GM23248 (cell line): Measurements from ENCODE around the gene CDH13. TPM values are rescaled to one million over a fixed set of nuclear protein-coding genes. Genes with fewer than 3 reads are reported as not detected.

Experiments
- DNase-seq: peaks from one replicate; pipeline ENCODE4 v3.0.0-alpha.2; 2015
- H2AFZ ChIP-seq: fragments of 200-600 bp; sonication (generic); 2 replicates; pipeline ENCODE4 v1.6.1; 2016; ENCODE audit warnings: antibody characterized with exemption
- H3F3A ChIP-seq: fragments of 200-600 bp; sonication (generic); 2 replicates; pipeline ENCODE4 v1.6.1; 2016; ENCODE audit warnings: mild to moderate bottlenecking, antibody characterized with exemption, mixed run types; ENCODE audit not compliant: insufficient read depth
- H3K27ac ChIP-seq: fragments of 200-600 bp; sonication (generic); 2 replicates; pipeline ENCODE4 v1.5.1; 2016; ENCODE audit warnings: mild to moderate bottlenecking
- H3K27me3 ChIP-seq: fragments of 200-600 bp; sonication (generic); replicated peaks from 2 replicates; pipeline ENCODE4 v1.6.1; 2016; ENCODE audit warnings: mild to moderate bottlenecking; ENCODE audit not compliant: insufficient read depth
- H3K36me3 ChIP-seq: fragments of 200-600 bp; sonication (generic); 2 replicates; pipeline ENCODE4 v1.6.1; 2016; ENCODE audit warnings: low read depth, mild to moderate bottlenecking
- H3K4me1 ChIP-seq: fragments of 200-600 bp; sonication (generic); 2 replicates; pipeline ENCODE4 v1.6.1; 2016; ENCODE audit warnings: mild to moderate bottlenecking; ENCODE audit not compliant: insufficient read depth
- H3K4me2 ChIP-seq: fragments of 200-600 bp; sonication (generic); one replicate; pipeline ENCODE4 v1.6.1; 2016; ENCODE audit warnings: mild to moderate bottlenecking; ENCODE audit not compliant: unreplicated experiment
- H3K4me3 ChIP-seq: fragments of 200-600 bp; sonication (generic); 2 replicates; pipeline ENCODE4 v1.5.1; 2016; ENCODE audit warnings: mild to moderate bottlenecking
- H3K79me2 ChIP-seq: fragments of 200-600 bp; sonication (generic); 2 replicates; pipeline ENCODE4 v1.6.1; 2016; ENCODE audit warnings: mild to moderate bottlenecking; ENCODE audit not compliant: insufficient read depth
- H3K9ac ChIP-seq: fragments of 200-600 bp; sonication (generic); 2 replicates; pipeline ENCODE4 v1.6.1; 2016; ENCODE audit warnings: mild to moderate bottlenecking
- H3K9me2 ChIP-seq: fragments of 200-600 bp; sonication (generic); 2 replicates; pipeline ENCODE4 v1.6.1; 2016; ENCODE audit warnings: mixed run types, mild to moderate bottlenecking, moderate library complexity; ENCODE audit not compliant: insufficient read depth
- H3K9me3 ChIP-seq: fragments of 200-600 bp; sonication (generic); one replicate; pipeline ENCODE4 v1.6.1; 2017; ENCODE audit warnings: low read depth
- H4K20me1 ChIP-seq: fragments of 200-600 bp; sonication (generic); 2 replicates; pipeline ENCODE4 v1.6.0; 2016; ENCODE audit not compliant: insufficient read depth
- EZH2 ChIP-seq: fragments of 200-600 bp; sonication (generic); IDR thresholded peaks from 2 replicates; pipeline ENCODE4 v1.6.1; 2018; ENCODE audit warnings: antibody characterized with exemption, mild to moderate bottlenecking; ENCODE audit not compliant: insufficient read depth, poor library complexity, severe bottlenecking
- EZH2phosphoT487 ChIP-seq: fragments of 200-600 bp; sonication (generic); IDR thresholded peaks from 2 replicates; pipeline ENCODE4 v1.6.1; 2018; ENCODE audit warnings: antibody characterized with exemption, moderate library complexity, mild to moderate bottlenecking, low read depth; ENCODE audit not compliant: insufficient read depth
- WGBS, 2 experiments: methylation state at CpG; one replicate each; pipeline ENCODE4 v1.1.6; 2015 to 2017; ENCODE audit warnings: low lambda C conversion rate in 2 of 2, low coverage in 1 of 2; ENCODE audit errors: missing lambda C conversion rate in 2 of 2; 5-methylcytosine and 5-hydroxymethylcytosine counted together
- in situ Hi-C: fragments of 300-500 bp; cut with MboI; formaldehyde crosslinking; loops from 2 replicates; pipeline ENCODE4 v1.15.0; 2020
- polyA plus RNA-seq: library from polyadenylated mRNA; unstranded; fragments of >200 nt; fragmentation: Nextera tagmentation; extraction: Ambion mirVana; gene quantifications from 2 replicates; pipeline ENCODE4 v1.2.1, GENCODE V29; 2016
- total RNA-seq: library from RNA; depleted of rRNA; stranded (reverse); fragments of >200 nt; shearing (Covaris generic); gene quantifications from 2 replicates; pipeline ENCODE4 v1.2.3, GENCODE V29; 2014

The CDH13 gene
- total and polyA plus RNA-seq, 2 experiments from 2014 or later, result 51.0 to 52.8 TPM

- Histone ChIP-seq H4K20me1 (no peaks in the 10 kb centered on the region), H3K4me1 (no peaks in the 10 kb centered on the region), H3K27me3 (no peaks in the 10 kb centered on the region), H3K79me2 (no peaks in the 10 kb centered on the region), H3K4me3 (no peak overlapping the region), H3K9me3 (no peaks in the 10 kb centered on the region), H3F3A (no peaks in the 10 kb centered on the region), H3K4me2 (no peak overlapping the region), H3K9me2 (no peaks in the 10 kb centered on the region), H3K36me3 (no peaks in the 10 kb centered on the region), H2AFZ (no peak overlapping the region), H3K9ac (no peak overlapping the region), H3K27ac (no peak overlapping the region)
- in situ Hi-C loops, result no loop called here
- TF ChIP-seq EZH2 (no peak), EZH2phosphoT487 (no peak)
- no peak for DNase-seq
- WGBS, 2 experiments, result 52 to 58% methylated on average over 4 of the region's 4 CpGs
Measured at GRCh38 chr16:83660282-83660681, 1033.5 kb downstream of the CDH13 start.

- H2AFZ ChIP-seq, result no peak overlapping the region
- no peaks in the 10 kb centered on the region for H3K9me2 ChIP-seq
- no peaks in the 10 kb centered on the region for H3K4me1 ChIP-seq
- in situ Hi-C loops, result no loop called here
- H3K27me3 ChIP-seq, result no peaks in the 10 kb centered on the region
- TF ChIP-seq EZH2 (no peak), EZH2phosphoT487 (no peak)
- DNase-seq, result peak; percentile 8
- H4K20me1 ChIP-seq, result no peaks in the 10 kb centered on the region
- H3F3A ChIP-seq, result no peaks in the 10 kb centered on the region
- H3K79me2 ChIP-seq, result no peaks in the 10 kb centered on the region
- H3K4me2 ChIP-seq, result no peak overlapping the region
- no peak overlapping the region for H3K9ac ChIP-seq
- no peaks in the 10 kb centered on the region for H3K36me3 ChIP-seq
- no peak overlapping the region for H3K4me3 ChIP-seq
- H3K27ac ChIP-seq, result no peak overlapping the region
- no peaks in the 10 kb centered on the region for H3K9me3 ChIP-seq
Measured at GRCh38 chr16:83661656-83662055, 1034.9 kb downstream of the CDH13 start.

- H3K4me2 ChIP-seq, result no peak overlapping the region
- H3F3A ChIP-seq, result no peaks in the 10 kb centered on the region
- 80 to 85% methylated on average over 2 of the region's 2 CpGs for WGBS, 2 experiments
- no peaks in the 10 kb centered on the region for H4K20me1 ChIP-seq
- no peaks in the 10 kb centered on the region for H3K9me2 ChIP-seq
- H3K4me3 ChIP-seq, result no peak overlapping the region
- H3K79me2 ChIP-seq, result no peaks in the 10 kb centered on the region
- no peaks in the 10 kb centered on the region for H3K27me3 ChIP-seq
- no peaks in the 10 kb centered on the region for H3K4me1 ChIP-seq
- H3K27ac ChIP-seq, result no peak overlapping the region
- in situ Hi-C loops, result no loop called here
- no peaks in the 10 kb centered on the region for H3K9me3 ChIP-seq
- H3K9ac ChIP-seq, result no peak overlapping the region
- H3K36me3 ChIP-seq, result no peaks in the 10 kb centered on the region
- DNase-seq, result no peak
- H2AFZ ChIP-seq, result no peak overlapping the region
- TF ChIP-seq EZH2phosphoT487 (no peak), EZH2 (no peak)
Measured at GRCh38 chr16:83666449-83666848, 1039.7 kb downstream of the CDH13 start.

GRCh38 chr16:83669456-83669855 is 1042.7 kb downstream of the CDH13 start:
- Histone ChIP-seq H3K79me2 (no peaks in the 10 kb centered on the region), H2AFZ (no peak overlapping the region), H3K27me3 (no peaks in the 10 kb centered on the region), H3K4me1 (no peaks in the 10 kb centered on the region), H3K9ac (no peak overlapping the region), H3F3A (no peaks in the 10 kb centered on the region), H3K36me3 (no peaks in the 10 kb centered on the region), H3K9me3 (no peaks in the 10 kb centered on the region), H3K4me3 (no peak overlapping the region), H3K9me2 (no peaks in the 10 kb centered on the region), H3K27ac (no peak overlapping the region), H4K20me1 (no peaks in the 10 kb centered on the region), H3K4me2 (no peak overlapping the region)
- WGBS, 2 experiments, result 87% methylated on average over 5 of the region's 5 CpGs
- no peak for TF ChIP-seq EZH2phosphoT487
- TF ChIP-seq EZH2, result no peak
- no peak for DNase-seq
- in situ Hi-C loops, result no loop called here

GRCh38 chr16:83674931-83675535 is 1048.3 kb downstream of the CDH13 start:
- 56 to 58% methylated on average over 5 of the region's 5 CpGs for WGBS, 2 experiments
- no peaks in the 10 kb centered on the region for H3K79me2 ChIP-seq
- no peaks in the 10 kb centered on the region for H4K20me1 ChIP-seq

More at GRCh38 chr16:83674931-83675535, 1048.3 kb downstream of the CDH13 start:
- no peaks in the 10 kb centered on the region for H3F3A ChIP-seq
- no peaks in the 10 kb centered on the region for H3K9me2 ChIP-seq
- TF ChIP-seq EZH2 (no peak), EZH2phosphoT487 (no peak)
- no peak overlapping the region for H3K4me2 ChIP-seq
- no peaks in the 10 kb centered on the region for H3K27me3 ChIP-seq
- in situ Hi-C loops, result no loop called here
- H3K4me3 ChIP-seq, result no peak overlapping the region
- no peak overlapping the region for H3K27ac ChIP-seq
- DNase-seq, result no peak
- no peaks in the 10 kb centered on the region for H3K4me1 ChIP-seq
- H3K9ac ChIP-seq, result no peak overlapping the region
- H3K36me3 ChIP-seq, result no peaks in the 10 kb centered on the region
- no peaks in the 10 kb centered on the region for H3K9me3 ChIP-seq
- H2AFZ ChIP-seq, result no peak overlapping the region
